Measurements from ENCODE around the gene GSE1.

Gene GSE1

GRCh38 chr16:85584819-85585282 is 28.3 kb upstream of the GSE1 start:
- in situ Hi-C loops (cut with HindIII; ENCODE audit: low sequenced_read_pairs): no loop called here
- no peak for DNase-seq (ENCODE audit: low read depth, low spot score)
- TF ChIP-seq, protein P1, sequence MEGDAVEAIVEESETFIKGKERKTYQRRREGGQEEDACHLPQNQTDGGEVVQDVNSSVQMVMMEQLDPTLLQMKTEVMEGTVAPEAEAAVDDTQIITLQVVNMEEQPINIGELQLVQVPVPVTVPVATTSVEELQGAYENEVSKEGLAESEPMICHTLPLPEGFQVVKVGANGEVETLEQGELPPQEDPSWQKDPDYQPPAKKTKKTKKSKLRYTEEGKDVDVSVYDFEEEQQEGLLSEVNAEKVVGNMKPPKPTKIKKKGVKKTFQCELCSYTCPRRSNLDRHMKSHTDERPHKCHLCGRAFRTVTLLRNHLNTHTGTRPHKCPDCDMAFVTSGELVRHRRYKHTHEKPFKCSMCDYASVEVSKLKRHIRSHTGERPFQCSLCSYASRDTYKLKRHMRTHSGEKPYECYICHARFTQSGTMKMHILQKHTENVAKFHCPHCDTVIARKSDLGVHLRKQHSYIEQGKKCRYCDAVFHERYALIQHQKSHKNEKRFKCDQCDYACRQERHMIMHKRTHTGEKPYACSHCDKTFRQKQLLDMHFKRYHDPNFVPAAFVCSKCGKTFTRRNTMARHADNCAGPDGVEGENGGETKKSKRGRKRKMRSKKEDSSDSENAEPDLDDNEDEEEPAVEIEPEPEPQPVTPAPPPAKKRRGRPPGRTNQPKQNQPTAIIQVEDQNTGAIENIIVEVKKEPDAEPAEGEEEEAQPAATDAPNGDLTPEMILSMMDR (IDR thresholded peaks at IDR 0.05; ENCODE audit: low read depth, low read length): no peak
- H3K4me3 ChIP-seq (ENCODE audit: low read depth, low read length): no peak overlapping the region

- TF ChIP-seq, protein P1 (IDR thresholded peaks at IDR 0.05; ENCODE audit: low read depth, low read length): no peak
- no peak for DNase-seq (ENCODE audit: low read depth, low spot score)
- in situ Hi-C loops (cut with HindIII; ENCODE audit: low sequenced_read_pairs): no loop called here
- H3K4me3 ChIP-seq (ENCODE audit: low read depth, low read length): no peak overlapping the region
Observed at GRCh38 chr16:85585711-85586110, 27.4 kb upstream of the GSE1 start.

DNA sequence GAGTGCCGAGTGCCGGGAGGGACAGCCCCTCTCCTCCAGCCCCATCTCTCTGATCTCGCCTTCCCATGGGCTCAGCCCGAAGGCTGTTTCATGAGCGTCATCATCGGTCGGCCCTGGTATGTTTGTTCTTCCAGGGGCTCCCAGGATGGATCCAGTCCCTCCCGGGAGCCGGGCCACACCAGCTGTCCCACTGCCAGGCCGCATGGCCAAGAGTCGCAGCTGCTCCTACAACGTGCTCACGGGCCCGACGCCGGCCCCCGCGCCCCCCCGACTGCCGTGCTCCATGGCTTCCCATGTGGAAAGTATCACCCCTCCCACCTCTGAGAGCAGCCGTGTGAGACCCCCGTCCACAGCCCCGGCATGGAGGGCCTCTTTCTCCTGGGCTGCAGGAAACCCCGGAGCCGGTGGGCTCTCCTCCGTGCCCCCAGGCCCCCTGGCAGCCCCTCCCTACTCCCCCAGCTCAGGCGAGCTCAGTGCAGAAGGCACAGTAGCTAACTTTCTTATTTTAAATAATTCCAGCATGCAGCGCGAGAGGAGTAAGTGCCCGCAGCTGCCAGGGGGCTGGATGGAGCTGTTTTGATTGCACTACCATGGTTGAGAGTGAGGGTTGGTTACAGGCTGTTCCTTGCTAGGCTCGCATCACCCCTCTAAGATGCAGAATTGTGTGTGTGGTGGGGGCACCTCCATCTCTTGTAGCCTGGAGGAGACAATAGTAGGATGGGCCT is 26.6 kb upstream of the GSE1 start:
- in situ Hi-C loops (cut with HindIII; ENCODE audit: low sequenced_read_pairs): no loop called here
- H3K4me3 ChIP-seq (ENCODE audit: low read depth, low read length): no peak overlapping the region
- DNase-seq (ENCODE audit: low read depth, low spot score): peak; percentile 30
- TF ChIP-seq, protein P1 (IDR thresholded peaks at IDR 0.05; ENCODE audit: low read depth, low read length): no peak

DNA sequence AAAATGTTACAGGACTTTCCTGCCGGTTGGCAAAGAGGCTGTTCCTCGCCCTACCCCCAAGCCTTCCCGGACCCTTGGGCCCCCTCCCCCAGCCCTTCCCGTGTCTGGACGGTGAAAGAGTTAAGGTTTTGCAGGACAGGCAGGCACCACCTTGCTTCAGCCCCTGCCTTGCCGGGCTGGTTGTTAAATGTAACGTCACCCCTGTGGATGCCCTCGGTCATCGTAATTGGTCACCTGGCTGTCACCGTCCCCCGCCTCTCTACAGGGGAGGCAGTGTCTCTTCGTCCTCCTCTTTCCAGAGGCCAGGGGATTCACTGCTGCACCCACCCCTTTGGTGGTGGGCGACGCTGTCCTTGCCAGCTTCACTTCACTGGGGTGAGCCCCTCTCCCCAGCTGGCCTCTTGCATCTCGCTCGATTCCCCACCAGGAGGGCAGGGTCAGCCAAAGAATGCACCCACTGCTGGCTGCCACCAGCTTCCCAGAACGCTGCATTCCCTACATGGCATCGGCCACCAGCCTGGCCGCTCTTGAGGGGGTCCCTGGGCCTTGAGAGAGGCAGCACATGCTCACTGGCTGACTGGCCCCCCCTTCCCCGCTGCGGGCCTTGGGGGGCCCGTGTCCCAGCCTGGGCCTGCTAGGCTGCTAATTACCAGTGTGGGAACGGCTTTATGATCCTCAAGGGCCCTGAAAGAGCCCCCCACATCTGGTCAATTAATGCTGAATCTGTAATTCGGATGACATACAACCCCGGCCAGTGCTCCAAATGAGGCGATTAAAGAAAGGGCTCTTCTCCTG is 25.2 kb upstream of the GSE1 start:
- TF ChIP-seq, protein P1 (IDR thresholded peaks at IDR 0.05; ENCODE audit: low read depth, low read length): no peak
- in situ Hi-C loops (cut with HindIII; ENCODE audit: low sequenced_read_pairs): no loop called here
- DNase-seq (ENCODE audit: low read depth, low spot score): no peak
- no peak overlapping the region for H3K4me3 ChIP-seq (ENCODE audit: low read depth, low read length)

DNA sequence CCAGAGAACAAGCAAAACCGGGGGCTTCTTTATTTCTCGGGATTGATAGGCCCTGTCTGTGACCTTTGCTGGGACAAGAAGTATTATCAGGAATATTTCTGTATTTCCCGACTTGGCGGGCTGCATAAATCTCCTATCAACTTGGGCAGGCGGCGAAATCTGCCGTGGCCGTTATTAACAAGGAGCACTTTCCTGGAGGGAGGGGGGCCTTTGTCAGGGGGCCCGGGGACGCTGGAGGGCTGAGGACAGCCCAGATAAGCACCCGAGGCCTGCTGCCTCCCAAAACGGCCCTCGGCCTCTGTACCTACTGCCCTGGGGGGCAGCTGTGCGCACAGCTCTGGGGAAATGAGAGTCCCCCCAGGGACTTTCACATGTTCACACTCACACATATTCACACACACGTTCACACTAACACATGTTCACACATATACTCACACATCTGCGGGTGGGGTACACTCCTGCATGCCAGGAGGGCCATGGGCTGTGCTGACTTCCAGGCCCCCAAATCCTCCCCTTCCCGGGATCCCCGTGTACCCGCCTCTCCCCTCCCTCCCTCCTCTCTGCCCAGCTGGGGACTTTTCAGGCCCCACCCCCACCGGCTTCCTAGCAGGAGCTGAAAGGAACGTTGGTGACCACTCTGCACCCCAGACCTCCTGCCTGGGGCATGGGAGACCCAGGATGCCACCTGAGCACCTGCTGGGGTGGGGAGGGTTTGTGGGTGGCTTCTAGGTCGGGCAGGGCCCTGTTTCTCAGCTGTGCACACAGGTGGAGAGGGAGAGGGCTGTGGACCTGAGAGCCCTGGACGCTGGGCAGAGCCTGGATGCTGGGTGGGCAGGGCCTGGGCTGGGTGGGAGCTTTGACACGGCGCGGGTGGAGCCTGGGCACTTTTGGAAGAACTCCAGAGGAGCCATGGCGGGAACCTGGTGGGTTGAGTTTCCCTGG is 24.3 kb upstream of the GSE1 start:
- TF ChIP-seq, protein P1 (IDR thresholded peaks at IDR 0.05; ENCODE audit: low read depth, low read length): no peak
- H3K4me3 ChIP-seq (ENCODE audit: low read depth, low read length): no peak overlapping the region
- DNase-seq (ENCODE audit: low read depth, low spot score): no peak
- in situ Hi-C loops (cut with HindIII; ENCODE audit: low sequenced_read_pairs): no loop called here

Data from astrocyte of the spinal cord (primary cell).